Lower leg skin (tissue), 4 donors: ENCODE results near the gene XPR1. TPM values are rescaled to one million over a fixed set of nuclear protein-coding genes. Genes with fewer than 3 reads are reported as not detected.

Experiments
- DNase-seq, 2 donors: peaks; one replicate each; pipeline ENCODE4 v3.0.0-alpha.2; 2019; ENCODE audit warnings: low spot score in 2 of 2
- H3K4me3 ChIP-seq: fragments of 200-600 bp; sonication (generic); 2 replicates; pipeline ENCODE4 v1.5.1; 2017; ENCODE audit warnings: mild to moderate bottlenecking, low read depth; ENCODE audit not compliant: poor library complexity, severe bottlenecking
- POLR2A ChIP-seq, 2 donors: fragments of 450-650 bp; IDR thresholded peaks; one replicate each; pipeline ENCODE4 v1.6.1; 2016 to 2017; ENCODE audit warnings: antibody characterized with exemption in 2 of 2, mild to moderate bottlenecking in 1 of 2, moderate library complexity in 1 of 2
- WGBS, 2 donors: methylation state at CpG; one replicate each; pipeline ENCODE4 v1.1.5; 2018; 5-methylcytosine and 5-hydroxymethylcytosine counted together
- intact Hi-C: fragments of 100-400 bp; cut with DNase I; formaldehyde crosslinking; loops from one replicate; pipeline ENCODE4 v1.15.0; 2023; ENCODE audit warnings: low total_unique reads
- total RNA-seq, 4 donors: library from RNA; depleted of rRNA; stranded (reverse); fragments of >200 nt; gene quantifications; one replicate each; pipeline ENCODE4 v1.1.0, GENCODE V29; 2016
- TF ChIP-seq, protein P1 (sequence below), 3 donors: fragments of 450-650 bp; IDR thresholded peaks; one replicate each; pipeline ENCODE4 v1.5.1; 2016; ENCODE audit warnings: antibody characterized with exemption in 3 of 3, mild to moderate bottlenecking in 3 of 3, moderate library complexity in 2 of 3

The XPR1 gene
- total RNA-seq, 4 donors from 2014 or later: 10.1 to 25.4 (median 14.1) TPM

DNA sequence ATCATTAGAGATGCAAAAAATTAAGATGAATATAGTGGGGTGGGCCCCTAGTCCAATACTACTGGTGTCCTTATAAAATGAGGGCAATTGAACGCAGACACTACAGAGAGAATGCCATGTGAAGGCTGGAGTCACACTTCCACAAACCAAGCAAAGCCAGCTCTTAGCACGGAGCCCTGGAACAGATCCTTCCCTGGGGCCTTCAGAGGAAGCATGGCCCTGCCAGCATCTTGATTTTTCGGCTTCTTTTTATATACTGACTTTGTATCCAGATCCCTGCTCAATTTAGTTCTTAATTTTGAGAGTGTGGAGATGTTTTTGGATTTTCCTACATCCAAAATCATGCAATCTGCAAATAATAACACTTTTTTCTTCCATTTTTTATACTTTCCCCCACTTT is 270.7 kb downstream of the XPR1 start:
- DNase-seq: peak in 1 of 2 donors; percentile 37
- TF ChIP-seq, protein P1, sequence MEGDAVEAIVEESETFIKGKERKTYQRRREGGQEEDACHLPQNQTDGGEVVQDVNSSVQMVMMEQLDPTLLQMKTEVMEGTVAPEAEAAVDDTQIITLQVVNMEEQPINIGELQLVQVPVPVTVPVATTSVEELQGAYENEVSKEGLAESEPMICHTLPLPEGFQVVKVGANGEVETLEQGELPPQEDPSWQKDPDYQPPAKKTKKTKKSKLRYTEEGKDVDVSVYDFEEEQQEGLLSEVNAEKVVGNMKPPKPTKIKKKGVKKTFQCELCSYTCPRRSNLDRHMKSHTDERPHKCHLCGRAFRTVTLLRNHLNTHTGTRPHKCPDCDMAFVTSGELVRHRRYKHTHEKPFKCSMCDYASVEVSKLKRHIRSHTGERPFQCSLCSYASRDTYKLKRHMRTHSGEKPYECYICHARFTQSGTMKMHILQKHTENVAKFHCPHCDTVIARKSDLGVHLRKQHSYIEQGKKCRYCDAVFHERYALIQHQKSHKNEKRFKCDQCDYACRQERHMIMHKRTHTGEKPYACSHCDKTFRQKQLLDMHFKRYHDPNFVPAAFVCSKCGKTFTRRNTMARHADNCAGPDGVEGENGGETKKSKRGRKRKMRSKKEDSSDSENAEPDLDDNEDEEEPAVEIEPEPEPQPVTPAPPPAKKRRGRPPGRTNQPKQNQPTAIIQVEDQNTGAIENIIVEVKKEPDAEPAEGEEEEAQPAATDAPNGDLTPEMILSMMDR (IDR thresholded peaks at IDR 0.05): no peak
- no peak for TF ChIP-seq POLR2A (IDR thresholded peaks at IDR 0.05)
- WGBS, 2 donors: 63 to 64% methylated on average over 3 of the region's 3 CpGs
- intact Hi-C loops: loop anchor here (10.0 kb wide), 1 partner anchor 242 kb away; no protein-coding TSS in a partner anchor
- H3K4me3 ChIP-seq: no peak overlapping the region

DNA sequence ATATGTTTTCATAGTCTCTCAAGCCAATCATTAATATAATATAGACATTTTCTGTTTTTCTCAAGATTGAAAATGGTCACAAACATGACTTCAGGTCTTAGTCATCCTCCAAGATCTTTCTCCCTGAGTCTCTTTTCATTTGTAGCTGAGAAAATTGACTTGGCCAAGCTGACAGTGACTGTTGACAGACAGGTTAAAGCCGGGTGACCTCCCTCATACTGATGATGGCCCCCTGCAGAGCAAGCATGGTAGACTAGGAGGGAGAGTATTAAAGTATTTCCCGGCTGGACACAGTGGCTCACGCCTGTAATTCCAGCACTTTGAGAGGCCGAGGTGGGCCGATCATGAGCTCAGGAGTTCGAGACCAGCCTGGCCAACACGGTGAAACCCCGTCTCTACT is 274.1 kb downstream of the XPR1 start:
- no peak overlapping the region for H3K4me3 ChIP-seq
- TF ChIP-seq POLR2A (IDR thresholded peaks at IDR 0.05): no peak
- TF ChIP-seq, protein P1 (IDR thresholded peaks at IDR 0.05): no peak
- WGBS, 2 donors: 95 to 98% methylated on average over 8 of the region's 8 CpGs
- intact Hi-C loops: loop anchor here (10.0 kb wide), 1 partner anchor 239 kb away; no protein-coding TSS in a partner anchor
- DNase-seq: peak in 1 of 2 donors; percentile 49

DNA sequence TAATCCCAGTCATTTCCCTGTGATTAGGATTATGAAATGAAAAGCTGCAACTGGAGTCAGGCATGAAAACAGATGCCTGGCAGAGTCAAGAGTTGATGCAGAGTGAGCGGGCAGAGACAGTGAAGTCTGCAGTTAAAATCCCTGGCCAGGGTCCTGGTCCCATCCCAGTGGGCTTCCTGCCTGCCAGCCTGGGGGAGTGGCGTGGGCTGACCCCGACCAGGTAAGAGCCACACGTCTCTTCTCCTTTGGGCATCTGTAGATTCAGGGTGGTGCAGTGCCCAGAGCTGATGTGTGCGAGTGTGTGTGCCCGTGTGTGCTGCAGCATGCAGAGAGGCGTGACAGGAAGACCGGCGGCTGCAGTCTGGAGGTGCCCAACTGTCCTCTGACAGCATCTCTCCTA is 274.7 kb downstream of the XPR1 start:
- no peak for TF ChIP-seq POLR2A (IDR thresholded peaks at IDR 0.05)
- TF ChIP-seq, protein P1 (IDR thresholded peaks at IDR 0.05): no peak
- DNase-seq: peak in 1 of 2 donors; percentile 54
- no peak overlapping the region for H3K4me3 ChIP-seq
- 80 to 92% methylated on average over 9 of the region's 9 CpGs for WGBS, 2 donors
- intact Hi-C loops: loop anchor here (10.0 kb wide), 1 partner anchor 238 kb away; no protein-coding TSS in a partner anchor

DNA sequence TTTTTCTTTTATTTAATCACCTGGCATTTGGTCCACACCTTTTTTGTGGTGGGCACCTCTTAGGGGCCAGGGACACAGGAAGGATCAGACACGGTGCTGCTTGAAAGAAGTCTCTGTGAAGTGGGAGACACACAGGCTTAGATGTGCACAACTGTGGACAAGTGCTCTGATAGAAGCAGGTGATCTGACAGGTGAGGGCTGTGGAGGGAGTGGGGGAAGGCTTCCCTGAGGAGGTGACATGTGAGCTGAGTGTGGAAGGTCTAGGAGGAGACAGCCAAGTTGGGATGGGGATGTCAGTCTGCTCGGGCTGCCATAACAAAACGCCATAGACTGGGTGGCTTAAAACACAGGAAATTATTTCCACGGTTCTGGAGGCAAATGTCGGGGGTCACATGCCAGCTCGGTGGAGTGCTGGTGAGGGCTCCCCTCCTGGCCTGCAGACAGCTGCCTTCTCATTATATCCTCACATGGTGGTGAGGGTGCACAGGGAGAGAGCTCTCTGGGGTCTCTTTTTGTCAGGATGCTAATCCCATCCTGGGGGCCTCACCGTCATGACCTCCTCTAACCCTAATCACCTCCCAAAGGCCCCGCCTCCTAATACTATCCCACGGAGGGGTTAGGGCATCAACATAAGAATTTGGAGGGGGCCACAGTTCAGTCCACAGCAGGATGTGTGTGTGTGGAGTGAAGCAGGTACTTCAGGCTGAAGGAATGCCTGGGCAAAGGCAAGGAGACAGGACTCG is 275.7 kb downstream of the XPR1 start:
- TF ChIP-seq, protein P1 (IDR thresholded peaks at IDR 0.05): no peak
- TF ChIP-seq POLR2A (IDR thresholded peaks at IDR 0.05): no peak
- intact Hi-C loops: loop anchor here (10.0 kb wide), 1 partner anchor 237 kb away; no protein-coding TSS in a partner anchor
- 82 to 87% methylated on average over 10 of the region's 10 CpGs for WGBS, 2 donors
- H3K4me3 ChIP-seq: no peak overlapping the region
- peak in 1 of 2 donors; percentile 72 for DNase-seq

DNA sequence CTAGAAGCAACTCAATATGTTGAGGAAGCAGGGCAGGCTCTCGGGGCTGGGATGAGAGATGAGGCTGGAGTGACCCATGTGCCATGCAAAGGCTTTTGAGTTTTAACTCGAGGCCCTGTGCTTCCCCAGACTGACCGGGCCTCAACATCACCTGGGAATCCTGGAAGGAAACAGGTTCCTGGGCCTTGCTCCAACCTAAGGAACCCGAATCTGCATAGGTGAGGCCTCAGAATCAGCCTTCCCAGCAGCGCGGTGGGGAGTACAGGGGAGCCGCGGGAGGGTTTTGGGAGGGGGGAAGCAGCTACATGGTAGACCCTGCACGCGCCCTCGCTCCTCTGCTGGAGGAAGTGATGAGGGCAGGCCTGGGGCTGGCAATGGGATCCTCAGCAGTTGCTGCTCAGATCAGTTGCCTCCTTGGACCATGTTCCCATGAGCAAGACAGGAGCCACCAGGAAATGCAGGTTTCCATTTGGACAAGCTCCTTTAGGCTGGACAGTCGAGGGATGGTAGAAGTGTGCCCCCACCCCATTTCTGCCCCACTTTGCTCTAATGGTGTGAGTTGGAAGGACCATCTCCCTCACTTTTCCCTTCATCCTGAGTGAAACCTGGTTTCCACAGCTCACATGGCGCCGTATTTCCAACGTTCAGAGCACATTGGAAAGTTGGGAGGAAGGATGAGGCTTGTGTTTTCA is 276.4 kb downstream of the XPR1 start:
- WGBS, 2 donors: 93% methylated on average over 15 of the region's 15 CpGs
- TF ChIP-seq POLR2A (IDR thresholded peaks at IDR 0.05): no peak
- TF ChIP-seq, protein P1 (IDR thresholded peaks at IDR 0.05): no peak
- peak in 1 of 2 donors; percentile 69 for DNase-seq
- H3K4me3 ChIP-seq: no peak overlapping the region
- intact Hi-C loops: loop anchor here (10.0 kb wide), 1 partner anchor 237 kb away; no protein-coding TSS in a partner anchor
